H1 (cell line): Measurements from ENCODE around the gene GCM1. TPM values are rescaled to one million over a fixed set of nuclear protein-coding genes. Genes with fewer than 3 reads are reported as not detected.

Source experiments
- CTCF ChIA-PET: fragments of 300-600 bp; sonication (Branson Sonifier 250); formaldehyde crosslinking; loops from one replicate; lab custom pipeline; 2021; ENCODE audit not compliant: partially characterized antibody; lab: Charles Lee
- POLR2A ChIA-PET: fragments of 300-600 bp; sonication (Branson Sonifier 250); formaldehyde crosslinking; loops from one replicate; lab custom pipeline; 2021; ENCODE audit warnings: inconsistent platforms; ENCODE audit not compliant: partially characterized antibody; lab: Charles Lee
- DNase-seq, 2 experiments: peaks; one replicate each; pipeline versions ENCODE4 v3.0.0 to v3.0.0-alpha.2; 2010 to 2022; ENCODE audit warnings: low spot score in 2 of 2, low read depth in 1 of 2, mixed read lengths in 1 of 2
- FAIRE-seq: peaks from 2 replicates; lab custom pipeline; 2011; peaks lifted over from hg19 to GRCh38; lab: Jason Lieb, UNC
- H2AFZ ChIP-seq: 2 replicates; pipeline ENCODE4 v1.8.1; 2012; ENCODE audit warnings: low read length, inconsistent platforms
- H2AK5ac ChIP-seq: 2 replicates; pipeline ENCODE4 v1.6.1; 2013; ENCODE audit warnings: low read depth, low read length
- H2BK120ac ChIP-seq: replicated peaks from 2 replicates; pipeline ENCODE3; 2013; ENCODE audit warnings: low read depth, low read length, inconsistent platforms
- H2BK12ac ChIP-seq: 2 replicates; pipeline ENCODE4 v1.6.1; 2013; ENCODE audit warnings: low read depth, low read length
- H2BK15ac ChIP-seq: 2 replicates; pipeline ENCODE4 v1.6.1; 2013; ENCODE audit warnings: low read length
- H2BK20ac ChIP-seq: 2 replicates; pipeline ENCODE4 v1.6.1; 2013; ENCODE audit warnings: low read length
- H2BK5ac ChIP-seq: 2 replicates; pipeline ENCODE4 v1.6.1; 2013; ENCODE audit warnings: low read depth, low read length
- H3K14ac ChIP-seq: 2 replicates; pipeline ENCODE4 v1.6.1; 2013; ENCODE audit warnings: inconsistent platforms; ENCODE audit not compliant: insufficient read length
- H3K18ac ChIP-seq: 2 replicates; pipeline ENCODE4 v1.6.1; 2013; ENCODE audit warnings: low read length; ENCODE audit errors: extremely low read depth
- H3K23ac ChIP-seq: 2 replicates; pipeline ENCODE4 v1.6.1; 2013; ENCODE audit warnings: inconsistent platforms; ENCODE audit not compliant: insufficient read length
- H3K23me2 ChIP-seq: 2 replicates; pipeline ENCODE4 v1.6.1; 2013; ENCODE audit warnings: low read depth, low read length
- H3K27ac ChIP-seq: 2 replicates; pipeline ENCODE4 v1.6.1; 2011; ENCODE audit warnings: low read depth, low read length, inconsistent platforms
- H3K27me3 ChIP-seq, 4 experiments: replicated peaks in 1 of 4; 1 replicate in 1 of 4; 2 replicates in 3 of 4; pipeline versions ENCODE4 v1.6.1 to v1.8.1; 2011 to 2013; ENCODE audit warnings: low read length in 3 of 4, mild to moderate bottlenecking in 3 of 4, inconsistent platforms in 2 of 4, mixed read lengths in 2 of 4, moderate library complexity in 1 of 4; ENCODE audit not compliant: control insufficient read depth in 3 of 4, insufficient read depth in 3 of 4; ENCODE audit errors: extremely low read depth in 1 of 4
- H3K36me3 ChIP-seq, 4 experiments: 2 replicates each; pipeline versions ENCODE4 v1.6.1 to v1.8.1; 2011 to 2013; ENCODE audit warnings: mild to moderate bottlenecking in 4 of 4, low read length in 3 of 4, moderate library complexity in 2 of 4, control low read depth in 1 of 4, inconsistent platforms in 1 of 4; ENCODE audit not compliant: insufficient read depth in 4 of 4, control insufficient read depth in 2 of 4
- H3K4ac ChIP-seq: replicated peaks from 2 replicates; pipeline ENCODE3; 2013; ENCODE audit warnings: low read length, low read depth, mixed read lengths, inconsistent platforms; ENCODE audit not compliant: insufficient read length
- H3K4me1 ChIP-seq, 4 experiments: replicated peaks in 1 of 4; 1 replicate in 1 of 4; 2 replicates in 3 of 4; pipeline versions ENCODE4 v1.6.1 to v1.8.1; 2011 to 2013; ENCODE audit warnings: low read length in 3 of 4, inconsistent platforms in 2 of 4, mixed read lengths in 1 of 4; ENCODE audit not compliant: insufficient read depth in 4 of 4, control insufficient read depth in 3 of 4
- H3K4me2 ChIP-seq, 2 experiments: 2 replicates each; pipeline versions ENCODE4 v1.6.1 to v1.8.1; 2011 to 2013; ENCODE audit warnings: low read depth in 2 of 2, low read length in 2 of 2, control low read depth in 1 of 2, inconsistent platforms in 1 of 2, mild to moderate bottlenecking in 1 of 2; ENCODE audit not compliant: insufficient read depth in 1 of 2
- H3K4me3 ChIP-seq, 4 experiments: fragments of 200-600, 300-600 bp in 1 of 4; sonication (generic), shearing (Covaris generic), sonication (Bioruptor Twin) in 1 of 4; 2 replicates each; pipeline versions ENCODE4 v1.5.1 to v1.8.1; 2011 to 2016; ENCODE audit warnings: low read length in 4 of 4, low read depth in 3 of 4, control low read depth in 2 of 4, inconsistent platforms in 2 of 4, mild to moderate bottlenecking in 2 of 4, mixed read lengths in 1 of 4, moderate library complexity in 1 of 4; ENCODE audit not compliant: insufficient read depth in 2 of 4; ENCODE audit errors: extremely low read depth in 1 of 4
- H3K56ac ChIP-seq: replicated peaks from 2 replicates; pipeline ENCODE3; 2013; ENCODE audit warnings: low read depth, mild to moderate bottlenecking, mixed read lengths, low read length, inconsistent platforms; ENCODE audit not compliant: insufficient read length
- H3K79me1 ChIP-seq: 2 replicates; pipeline ENCODE4 v1.6.1; 2013; ENCODE audit warnings: low read depth, low read length, control low read depth
- H3K79me2 ChIP-seq, 2 experiments: 2 replicates each; pipeline versions ENCODE4 v1.6.1 to v1.8.1; 2012 to 2013; ENCODE audit warnings: low read length in 2 of 2, mild to moderate bottlenecking in 2 of 2, inconsistent platforms in 1 of 2; ENCODE audit not compliant: insufficient read depth in 2 of 2, control insufficient read depth in 1 of 2
- H3K9ac ChIP-seq, 4 experiments: replicated peaks in 1 of 4; 1 replicate in 1 of 4; 2 replicates in 3 of 4; pipeline versions ENCODE4 v1.6.1 to v1.8.1; 2011 to 2013; ENCODE audit warnings: low read depth in 3 of 4, low read length in 3 of 4, control low read depth in 2 of 4, mild to moderate bottlenecking in 2 of 4, moderate library complexity in 2 of 4, inconsistent platforms in 1 of 4; ENCODE audit errors: extremely low read depth in 1 of 4
- H3K9me3 ChIP-seq, 2 experiments: 2 replicates each; pipeline versions ENCODE4 v1.6.1 to v1.8.1; 2012 to 2013; ENCODE audit warnings: mild to moderate bottlenecking in 2 of 2, moderate library complexity in 2 of 2, control low read depth in 1 of 2, inconsistent platforms in 1 of 2, low read depth in 1 of 2, low read length in 1 of 2, mixed read lengths in 1 of 2; ENCODE audit not compliant: insufficient read depth in 2 of 2
- H4K20me1 ChIP-seq, 2 experiments: replicated peaks in 1 of 2; 2 replicates each; pipeline versions ENCODE3 to v1.8.1; 2011 to 2013; ENCODE audit warnings: inconsistent platforms in 2 of 2, low read length in 2 of 2, mild to moderate bottlenecking in 1 of 2; ENCODE audit not compliant: insufficient read depth in 2 of 2, control insufficient read depth in 1 of 2
- H4K5ac ChIP-seq: 2 replicates; pipeline ENCODE4 v1.6.1; 2013; ENCODE audit warnings: low read length, low read depth, mixed read lengths, inconsistent platforms; ENCODE audit not compliant: insufficient read length
- H4K8ac ChIP-seq: 2 replicates; pipeline ENCODE4 v1.8.0; 2013; ENCODE audit warnings: mild to moderate bottlenecking, moderate library complexity, low read length, inconsistent platforms; ENCODE audit not compliant: insufficient read depth; ENCODE audit errors: extremely low read depth
- H4K91ac ChIP-seq: replicated peaks from 2 replicates; pipeline ENCODE3; 2013; ENCODE audit warnings: low read length, mixed read lengths, inconsistent platforms; ENCODE audit not compliant: insufficient read length
- CEBPB ChIP-seq: IDR thresholded peaks from 2 replicates; pipeline ENCODE4 v1.6.1; 2012; ENCODE audit warnings: low read depth, low read length
- GABPA ChIP-seq: IDR thresholded peaks from 2 replicates; pipeline ENCODE4 v1.6.1; 2011; ENCODE audit warnings: mild to moderate bottlenecking, low read length, moderate library complexity, borderline replicate concordance; ENCODE audit not compliant: insufficient read depth
- HDAC6 ChIP-seq: IDR thresholded peaks from one replicate; pipeline ENCODE4 v1.7.1; 2012; ENCODE audit warnings: low read depth, mild to moderate bottlenecking, inconsistent platforms, low read length, moderate library complexity
- MAFK ChIP-seq: IDR thresholded peaks from 2 replicates; pipeline ENCODE4 v1.6.1; 2012; ENCODE audit warnings: low read depth, mild to moderate bottlenecking, improper control_type of control experiment, low read length
- POU5F1 ChIP-seq: IDR thresholded peaks from 2 replicates; pipeline ENCODE4 v1.6.1; 2011; ENCODE audit warnings: low read depth, mild to moderate bottlenecking, low read length, moderate library complexity
- RFX5 ChIP-seq: IDR thresholded peaks from 2 replicates; pipeline ENCODE4 v1.6.1; 2011; ENCODE audit warnings: low read depth, low read length, improper control_type of control experiment, borderline replicate concordance
- SUZ12 ChIP-seq: fragments of 200-600 bp; sonication (generic); IDR thresholded peaks from 2 replicates; pipeline ENCODE4 v1.6.1; 2012; ENCODE audit warnings: mild to moderate bottlenecking, inconsistent platforms, low read length, moderate library complexity, mixed read lengths
- TCF12 ChIP-seq: IDR thresholded peaks from 2 replicates; pipeline ENCODE4 v1.6.1; 2011; ENCODE audit warnings: low read depth, mild to moderate bottlenecking, low read length
- TEAD4 ChIP-seq: IDR thresholded peaks from 2 replicates; pipeline ENCODE4 v1.6.1; 2012; ENCODE audit warnings: low read depth, low read length, inconsistent platforms, mixed read lengths
- WGBS, 2 experiments: shearing (Covaris generic) in 1 of 2; methylation state at CpG; one replicate each; pipeline versions ENCODE4 v1.1.6 to v1.1.7; 2013 to 2015; ENCODE audit warnings: low lambda C conversion rate in 2 of 2, mixed read lengths in 2 of 2, inconsistent platforms in 1 of 2, low coverage in 1 of 2, missing lambda C conversion rate in 1 of 2; ENCODE audit not compliant: insufficient replicate concordance in 2 of 2, insufficient coverage in 1 of 2, insufficient read length in 1 of 2; ENCODE audit errors: extremely low coverage in 1 of 2, missing lambda C conversion rate in 1 of 2; 5-methylcytosine and 5-hydroxymethylcytosine counted together
- polyA plus RNA-seq, 7 experiments: library from polyadenylated mRNA; depleted of rRNA in 3 of 7; stranded (reverse) in 5 of 7; unstranded in 2 of 7; fragments of >200 nt in 5 of 7; fragments of 200-250 nt in 2 of 7; gene quantifications; 1 replicate in 5 of 7; 2 replicates in 1 of 7; 4 replicates in 1 of 7; pipeline versions ENCODE4 v1.2.1 to v1.2.3, GENCODE V29; 2011 to 2013; ENCODE audit warnings: missing spikeins in 2 of 7, mixed read lengths in 2 of 7
- total RNA-seq: library from RNA; stranded (reverse); fragmentation: NEBNext Ultra II Directional; extraction: Animal tissue kit (Norgen Biotek cat#: 25700); gene quantifications from 2 replicates; pipeline ENCODE4 v1.2.1, GENCODE V29; 2021
- TF ChIP-seq, protein P1 (sequence below), 3 experiments: IDR thresholded peaks; 1 replicate in 2 of 3; 2 replicates in 1 of 3; pipeline versions ENCODE4 v1.5.1 to v1.6.1; 2011; ENCODE audit warnings: low read length in 3 of 3, mild to moderate bottlenecking in 3 of 3, inconsistent platforms in 2 of 3, low read depth in 1 of 3, moderate library complexity in 1 of 3; ENCODE audit not compliant: insufficient read depth in 1 of 3; ENCODE audit errors: control extremely low read depth in 1 of 3
- TF ChIP-seq, protein P2 (sequence below): IDR thresholded peaks from 2 replicates; pipeline ENCODE4 v1.6.1; 2011; ENCODE audit warnings: low read length, improper control_type of control experiment

The GCM1 gene
- total and polyA plus RNA-seq, 2 of the 8 experiments (the other 6 are each of a cell fraction or from before 2014, with no cell fraction given) = not detected

DNA sequence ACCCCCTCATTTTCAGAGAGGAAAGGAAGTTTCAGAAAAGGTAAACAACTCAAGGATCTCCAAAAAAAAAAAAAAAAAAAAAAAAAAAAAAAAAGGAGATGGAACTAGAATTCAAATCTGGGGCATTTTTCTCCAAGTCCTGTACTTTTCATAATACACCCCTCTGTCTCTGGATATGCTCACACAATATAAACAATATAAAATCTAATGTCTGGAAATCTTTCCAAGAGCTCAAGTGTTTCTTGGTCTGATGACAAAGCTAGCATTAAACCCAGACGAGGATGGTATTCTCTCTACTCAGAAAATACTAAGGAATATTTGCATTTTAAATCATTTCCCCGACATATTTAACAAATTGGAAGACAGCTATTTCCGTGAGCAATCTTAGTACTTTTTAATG, 5.8 kb downstream of the GCM1 start:
- Histone ChIP-seq H4K91ac (no peak overlapping the region), H4K5ac (no peak overlapping the region), H3K9me3 (no peaks in the 10 kb centered on the region), H3K27me3 (no peaks in the 10 kb centered on the region), H3K9ac (no peak overlapping the region), H3K4ac (no peak overlapping the region), H2AFZ (no peak overlapping the region), H3K79me1 (no peaks in the 10 kb centered on the region), H3K56ac (no peak overlapping the region), H3K4me3 (no peak overlapping the region), H3K4me1 (peaks cover 0 to 4% (median 0%) of the 10 kb centered on the region in 4 experiments; a peak in 2 of 7 replicates), H3K23ac (no peak overlapping the region), H3K18ac (no peak overlapping the region), H3K14ac (no peak overlapping the region), H2BK5ac (no peak overlapping the region), H3K79me2 (no peaks in the 10 kb centered on the region), H2BK12ac (no peak overlapping the region), H2BK15ac (no peak overlapping the region), H2BK20ac (no peak overlapping the region), H4K20me1 (no peaks in the 10 kb centered on the region), H4K8ac (no peak overlapping the region), H2AK5ac (no peak overlapping the region), H2BK120ac (no peak overlapping the region), H3K23me2 (no peaks in the 10 kb centered on the region), H3K36me3 (no peaks in the 10 kb centered on the region), H3K4me2 (no peak overlapping the region), H3K27ac (no peak overlapping the region)
- no peak for FAIRE-seq
- DNase-seq = no peak
- CTCF ChIA-PET = interaction anchor here (1.3 kb wide), 1 partner anchor 9 kb away, joined by 11 read pairs; no protein-coding TSS in a partner anchor
- 91% methylated on average over 3 of the region's 3 CpGs; no CpG with 5 or more reads in 1 of the 2 experiments for WGBS, 2 experiments
- POLR2A ChIA-PET = no interaction called here
- TF ChIP-seq, protein P1, sequence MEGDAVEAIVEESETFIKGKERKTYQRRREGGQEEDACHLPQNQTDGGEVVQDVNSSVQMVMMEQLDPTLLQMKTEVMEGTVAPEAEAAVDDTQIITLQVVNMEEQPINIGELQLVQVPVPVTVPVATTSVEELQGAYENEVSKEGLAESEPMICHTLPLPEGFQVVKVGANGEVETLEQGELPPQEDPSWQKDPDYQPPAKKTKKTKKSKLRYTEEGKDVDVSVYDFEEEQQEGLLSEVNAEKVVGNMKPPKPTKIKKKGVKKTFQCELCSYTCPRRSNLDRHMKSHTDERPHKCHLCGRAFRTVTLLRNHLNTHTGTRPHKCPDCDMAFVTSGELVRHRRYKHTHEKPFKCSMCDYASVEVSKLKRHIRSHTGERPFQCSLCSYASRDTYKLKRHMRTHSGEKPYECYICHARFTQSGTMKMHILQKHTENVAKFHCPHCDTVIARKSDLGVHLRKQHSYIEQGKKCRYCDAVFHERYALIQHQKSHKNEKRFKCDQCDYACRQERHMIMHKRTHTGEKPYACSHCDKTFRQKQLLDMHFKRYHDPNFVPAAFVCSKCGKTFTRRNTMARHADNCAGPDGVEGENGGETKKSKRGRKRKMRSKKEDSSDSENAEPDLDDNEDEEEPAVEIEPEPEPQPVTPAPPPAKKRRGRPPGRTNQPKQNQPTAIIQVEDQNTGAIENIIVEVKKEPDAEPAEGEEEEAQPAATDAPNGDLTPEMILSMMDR (IDR thresholded peaks at IDR 0.05; ENCODE audit: control extremely low read depth in 1 of 3, insufficient read depth in 1 of 3, low read depth in 1 of 3, low read length in 3 of 3) = no peak
- no peak for TF ChIP-seq TEAD4
- no peak for TF ChIP-seq CEBPB
- TF ChIP-seq SUZ12 = no peak
- no peak for TF ChIP-seq MAFK
- no peak for TF ChIP-seq POU5F1
- no peak for TF ChIP-seq TCF12
- TF ChIP-seq HDAC6 = no peak
- TF ChIP-seq, protein P2, sequence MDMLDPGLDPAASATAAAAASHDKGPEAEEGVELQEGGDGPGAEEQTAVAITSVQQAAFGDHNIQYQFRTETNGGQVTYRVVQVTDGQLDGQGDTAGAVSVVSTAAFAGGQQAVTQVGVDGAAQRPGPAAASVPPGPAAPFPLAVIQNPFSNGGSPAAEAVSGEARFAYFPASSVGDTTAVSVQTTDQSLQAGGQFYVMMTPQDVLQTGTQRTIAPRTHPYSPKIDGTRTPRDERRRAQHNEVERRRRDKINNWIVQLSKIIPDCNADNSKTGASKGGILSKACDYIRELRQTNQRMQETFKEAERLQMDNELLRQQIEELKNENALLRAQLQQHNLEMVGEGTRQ = no peak
- no peak for TF ChIP-seq GABPA
- TF ChIP-seq RFX5 = no peak
